SK-N-SH treated with all-trans-retinoic acid at 6 μM for 48 hours (cell line): ENCODE data around the gene HS6ST3.

Experiments
- ATAC-seq: fragments of 200-7000 bp; cut with Tn5 transposase; 3 replicates; pipeline ENCODE4 v1.9.1; 2020; ENCODE audit warnings: mild to moderate bottlenecking, moderate library complexity
- ARNTL ChIP-seq: fragments of 450-650 bp; formaldehyde crosslinking; IDR thresholded peaks from 2 replicates; pipeline ENCODE4 v1.5.0; 2020; ENCODE audit warnings: low read depth, mild to moderate bottlenecking, moderate library complexity, borderline replicate concordance
- BACH2 ChIP-seq: fragments of 250-450 bp; sonication (Bioruptor Pico); IDR thresholded peaks from 2 replicates; pipeline ENCODE4 v1.9.0; 2021; ENCODE audit warnings: mild to moderate bottlenecking, borderline replicate concordance
- CREB5 ChIP-seq: fragments of 250-450 bp; sonication (Bioruptor Pico); IDR thresholded peaks from 2 replicates; pipeline ENCODE4 v1.5.1; 2020; ENCODE audit warnings: low read depth, mild to moderate bottlenecking, moderate library complexity
- CSDC2 ChIP-seq: fragments of 250-450 bp; sonication (Bioruptor Pico); IDR thresholded peaks from 2 replicates; pipeline ENCODE4 v1.5.0; 2020; ENCODE audit warnings: mild to moderate bottlenecking, moderate library complexity
- CSRNP3 ChIP-seq: fragments of 250-450 bp; sonication (Bioruptor Pico); IDR thresholded peaks from 2 replicates; pipeline ENCODE4 v1.5.1; 2021; ENCODE audit warnings: mild to moderate bottlenecking, moderate library complexity
- ESRRG ChIP-seq: fragments of 250-450 bp; sonication (Bioruptor Pico); IDR thresholded peaks from 2 replicates; pipeline ENCODE4 v1.6.1; 2021; ENCODE audit warnings: mild to moderate bottlenecking
- GLIS3 ChIP-seq: fragments of 250-450 bp; sonication (Bioruptor Pico); IDR thresholded peaks from 2 replicates; pipeline ENCODE4 v1.5.0; 2020; ENCODE audit warnings: mild to moderate bottlenecking, moderate library complexity
- ISL1 ChIP-seq: fragments of 250-450 bp; sonication (Bioruptor Pico); IDR thresholded peaks from 2 replicates; pipeline ENCODE4 v2.1.2; 2022; ENCODE audit warnings: mild to moderate bottlenecking, moderate library complexity
- OSR1 ChIP-seq: fragments of 250-450 bp; sonication (Bioruptor Pico); IDR thresholded peaks from 2 replicates; pipeline ENCODE4 v1.8.0; 2022; ENCODE audit warnings: moderate library complexity, mild to moderate bottlenecking, inconsistent platforms
- PATZ1 ChIP-seq: fragments of 250-450 bp; sonication (Bioruptor Pico); IDR thresholded peaks from 2 replicates; pipeline ENCODE4 v1.8.0; 2020; ENCODE audit warnings: mild to moderate bottlenecking, moderate library complexity, borderline replicate concordance
- POU6F1 ChIP-seq: fragments of 250-450 bp; sonication (Bioruptor Pico); IDR thresholded peaks from 2 replicates; pipeline ENCODE4 v1.8.0; 2021; ENCODE audit warnings: low read depth, mild to moderate bottlenecking, moderate library complexity, borderline replicate concordance
- RARB ChIP-seq: fragments of 250-450 bp; sonication (Bioruptor Pico); IDR thresholded peaks from 2 replicates; pipeline ENCODE4 v1.8.0; 2021; ENCODE audit warnings: mild to moderate bottlenecking, moderate library complexity
- TCF4 ChIP-seq: fragments of 250-450 bp; sonication (Bioruptor Pico); IDR thresholded peaks from 2 replicates; pipeline ENCODE4 v1.8.0; 2021; ENCODE audit warnings: mild to moderate bottlenecking, moderate library complexity, borderline replicate concordance
- TOX ChIP-seq: fragments of 250-450 bp; sonication (Bioruptor Pico); IDR thresholded peaks from 2 replicates; pipeline ENCODE4 v1.8.0; 2021; ENCODE audit warnings: mild to moderate bottlenecking, moderate library complexity, borderline replicate concordance
- TSHZ2 ChIP-seq: fragments of 250-450 bp; sonication (Bioruptor Pico); IDR thresholded peaks from 2 replicates; pipeline ENCODE4 v1.5.0; 2020; ENCODE audit warnings: mild to moderate bottlenecking, moderate library complexity
- ZC3H10 ChIP-seq: fragments of 250-450 bp; sonication (Bioruptor Pico); IDR thresholded peaks from 2 replicates; pipeline ENCODE4 v1.5.1; 2021; ENCODE audit warnings: mild to moderate bottlenecking, moderate library complexity
- ZFP3 ChIP-seq: fragments of 250-450 bp; sonication (Bioruptor Pico); IDR thresholded peaks from 2 replicates; pipeline ENCODE4 v1.5.0; 2020; ENCODE audit warnings: mild to moderate bottlenecking, moderate library complexity
- ZFP30 ChIP-seq: fragments of 450-650 bp; formaldehyde crosslinking; IDR thresholded peaks from 2 replicates; pipeline ENCODE4 v1.5.0; 2022; ENCODE audit warnings: mild to moderate bottlenecking, moderate library complexity
- ZNF565 ChIP-seq: fragments of 450-650 bp; formaldehyde crosslinking; conservative IDR thresholded peaks from 2 replicates; pipeline ENCODE4 v1.5.0; 2020; ENCODE audit warnings: low read depth, mild to moderate bottlenecking, moderate library complexity
- ZNF70 ChIP-seq: fragments of 450-650 bp; formaldehyde crosslinking; IDR thresholded peaks from 2 replicates; pipeline ENCODE4 v1.5.0; 2020; ENCODE audit warnings: mild to moderate bottlenecking, moderate library complexity
- ZNF8 ChIP-seq: fragments of 450-650 bp; formaldehyde crosslinking; IDR thresholded peaks from 2 replicates; pipeline ENCODE4 v1.5.0; 2020; ENCODE audit warnings: mild to moderate bottlenecking, moderate library complexity

Gene HS6ST3

GRCh38 chr13:96817336-96817941 is 727.5 kb downstream of the HS6ST3 start:
- ATAC-seq, result no peak
- TF ChIP-seq TOX (CRISPR knock-in tag) (no peak), ZNF70 (CRISPR knock-in tag) (no peak), ZFP30 (CRISPR knock-in tag) (no peak), GLIS3 (CRISPR knock-in tag) (no peak), ISL1 (CRISPR knock-in tag) (no peak), ZNF565 (CRISPR knock-in tag) (no peak), CSRNP3 (CRISPR knock-in tag) (no peak), POU6F1 (CRISPR knock-in tag) (no peak), BACH2 (CRISPR knock-in tag) (no peak), CSDC2 (CRISPR knock-in tag) (no peak), PATZ1 (CRISPR knock-in tag) (no peak), ARNTL (CRISPR knock-in tag) (no peak), ZFP3 (CRISPR knock-in tag) (no peak), TCF4 (no peak), TSHZ2 (CRISPR knock-in tag) (no peak), ZNF8 (no peak), CREB5 (CRISPR knock-in tag) (no peak), RARB (CRISPR knock-in tag) (no peak), OSR1 (CRISPR knock-in tag) (no peak)
- TF ChIP-seq, all 23 proteins: peak for 0

- ATAC-seq, result no peak
- TF ChIP-seq ZNF565 (CRISPR knock-in tag), result no peak
- no peak for TF ChIP-seq TCF4
- no peak for TF ChIP-seq BACH2 (CRISPR knock-in tag)
- no peak for TF ChIP-seq ZFP30 (CRISPR knock-in tag)
- TF ChIP-seq CSRNP3 (CRISPR knock-in tag), result no peak
- no peak for TF ChIP-seq TOX (CRISPR knock-in tag)
- no peak for TF ChIP-seq ZC3H10 (CRISPR knock-in tag)
- no peak for TF ChIP-seq ESRRG
- TF ChIP-seq ARNTL (CRISPR knock-in tag), result no peak
- TF ChIP-seq ZNF8, result no peak
- no peak for TF ChIP-seq ZFP3 (CRISPR knock-in tag)
- TF ChIP-seq OSR1 (CRISPR knock-in tag), result no peak
- no peak for TF ChIP-seq CREB5 (CRISPR knock-in tag)
- TF ChIP-seq ISL1 (CRISPR knock-in tag), result no peak
Measured at GRCh38 chr13:96819375-96819774, 729.5 kb downstream of the HS6ST3 start.
